SH-SY5Y (cell line): Measurements from ENCODE around the gene PLD5.

ENCODE experiments used
- GATA2 ChIP-seq: IDR thresholded peaks from 2 replicates; pipeline ENCODE4 v1.6.1; 2011; ENCODE audit warnings: mild to moderate bottlenecking, low read depth, low read length
- GATA3 ChIP-seq: IDR thresholded peaks from 2 replicates; pipeline ENCODE4 v1.6.1; 2011; ENCODE audit warnings: low read depth, mild to moderate bottlenecking, low read length, moderate library complexity

GRCh38 chr1:242546441-242546840 is 21.9 kb upstream of the PLD5 start:
- no peak for TF ChIP-seq GATA2
- no peak for TF ChIP-seq GATA3
